GM23338 (cell line): ENCODE data around the gene KCNJ6. TPM values are rescaled to one million over a fixed set of nuclear protein-coding genes. Genes with fewer than 3 reads are reported as not detected.

ENCODE experiments used
- ATAC-seq: fragments of 200-7000 bp; cut with Tn5 transposase; 3 replicates; pipeline ENCODE4 v1.9.1; 2020
- DNase-seq: peaks from one replicate; pipeline ENCODE4 v3.0.0-alpha.2; 2015; ENCODE audit warnings: low spot score
- H2AFZ ChIP-seq: fragments of 200-600 bp; sonication (generic); 2 replicates; pipeline ENCODE4 v1.8.0; 2016; ENCODE audit warnings: antibody characterized with exemption, mild to moderate bottlenecking, moderate library complexity
- H3F3A ChIP-seq: fragments of 200-600 bp; sonication (generic); replicated peaks from 2 replicates; pipeline ENCODE4 v1.8.0; 2017; ENCODE audit warnings: antibody characterized with exemption, mixed run types, low read depth
- H3K27ac ChIP-seq: fragments of 200-600 bp; sonication (generic); 2 replicates; pipeline ENCODE4 v1.6.1; 2016; ENCODE audit warnings: low read depth
- H3K27me3 ChIP-seq: fragments of 200-600 bp; sonication (generic); 2 replicates; pipeline ENCODE4 v1.8.0; 2016; ENCODE audit warnings: mild to moderate bottlenecking, mixed run types, moderate library complexity; ENCODE audit not compliant: insufficient read depth
- H3K36me3 ChIP-seq: fragments of 200-600 bp; sonication (generic); 2 replicates; pipeline ENCODE4 v1.8.0; 2016; ENCODE audit warnings: mild to moderate bottlenecking; ENCODE audit not compliant: insufficient read depth
- H3K4me1 ChIP-seq: fragments of 200-600 bp; sonication (generic); 2 replicates; pipeline ENCODE4 v1.8.0; 2016; ENCODE audit warnings: mild to moderate bottlenecking, moderate library complexity; ENCODE audit not compliant: insufficient read depth
- H3K4me2 ChIP-seq: fragments of 200-600 bp; sonication (generic); 2 replicates; pipeline ENCODE4 v1.7.1; 2017; ENCODE audit warnings: mixed run types
- H3K4me3 ChIP-seq: fragments of 200-600 bp; sonication (generic); 2 replicates; pipeline ENCODE4 v1.6.1; 2016; ENCODE audit warnings: mixed run types
- H3K79me2 ChIP-seq: fragments of 200-600 bp; sonication (generic); replicated peaks from 2 replicates; pipeline ENCODE4 v1.8.0; 2017; ENCODE audit warnings: mild to moderate bottlenecking; ENCODE audit not compliant: insufficient read depth
- H3K9me2 ChIP-seq: fragments of 200-600 bp; sonication (generic); 2 replicates; pipeline ENCODE4 v1.8.0; 2017; ENCODE audit not compliant: insufficient read depth
- H4K20me1 ChIP-seq: fragments of 200-600 bp; sonication (generic); replicated peaks from 2 replicates; pipeline ENCODE4 v1.8.0; 2017; ENCODE audit warnings: mild to moderate bottlenecking; ENCODE audit not compliant: insufficient read depth
- H3K27ac Mint-ChIP-seq: 2 replicates; pipeline ENCODE4 v1.8.0; 2020; ENCODE audit warnings: inconsistent platforms, mild to moderate bottlenecking, moderate library complexity, mixed read lengths
- H3K27me3 Mint-ChIP-seq: 3 replicates; pipeline ENCODE4 v1.8.0; 2022; ENCODE audit warnings: low read depth, mild to moderate bottlenecking, moderate library complexity, mixed read lengths, inconsistent platforms; ENCODE audit not compliant: insufficient read depth, poor library complexity
- H3K36me3 Mint-ChIP-seq: 3 replicates; pipeline ENCODE4 v1.8.0; 2021; ENCODE audit warnings: low read depth, mild to moderate bottlenecking, inconsistent platforms, moderate library complexity, mixed read lengths
- H3K4me1 Mint-ChIP-seq: 3 replicates; pipeline ENCODE4 v1.8.0; 2020; ENCODE audit warnings: mild to moderate bottlenecking, inconsistent platforms, mixed read lengths
- H3K4me3 Mint-ChIP-seq: 3 replicates; pipeline ENCODE4 v1.8.0; 2021; ENCODE audit warnings: moderate library complexity, mild to moderate bottlenecking, inconsistent platforms, mixed read lengths
- H3K9me3 Mint-ChIP-seq: 3 replicates; pipeline ENCODE4 v1.8.0; 2020; ENCODE audit warnings: moderate library complexity, mild to moderate bottlenecking, inconsistent platforms, mixed read lengths
- CREB1 ChIP-seq: fragments of 250-450 bp; sonication (Bioruptor Pico); IDR thresholded peaks from 2 replicates; pipeline ENCODE4 v1.5.0; 2020; ENCODE audit warnings: low read depth, mild to moderate bottlenecking, moderate library complexity
- CTCF ChIP-seq, 2 experiments: fragments of 200-600 bp in 1 of 2; sonication (generic) in 1 of 2; conservative IDR thresholded peaks; 2 replicates each; pipeline versions ENCODE4 v1.5.1 to v1.6.1; 2016 to 2017; ENCODE audit warnings: antibody characterized with exemption in 2 of 2, low read depth in 2 of 2, mild to moderate bottlenecking in 2 of 2, moderate library complexity in 1 of 2
- ETS1 ChIP-seq: IDR thresholded peaks from 2 replicates; pipeline ENCODE4 v1.6.1; 2016; ENCODE audit warnings: antibody characterized with exemption
- EZH2 ChIP-seq: fragments of 200-600 bp; sonication (generic); IDR thresholded peaks from one replicate; pipeline ENCODE4 v1.8.0; 2017; ENCODE audit warnings: antibody characterized with exemption, mild to moderate bottlenecking, low read depth; ENCODE audit not compliant: unreplicated experiment
- EZH2phosphoT487 ChIP-seq: fragments of 200-600 bp; sonication (generic); IDR thresholded peaks from one replicate; pipeline ENCODE4 v1.8.1; 2018; ENCODE audit warnings: antibody characterized with exemption; ENCODE audit not compliant: unreplicated experiment
- JUNB ChIP-seq: IDR thresholded peaks from one replicate; pipeline ENCODE4 v1.6.1; 2016; ENCODE audit warnings: antibody characterized with exemption; ENCODE audit not compliant: unreplicated experiment
- NANOG ChIP-seq: IDR thresholded peaks from 2 replicates; pipeline ENCODE4 v1.6.1; 2016; ENCODE audit warnings: antibody characterized with exemption, borderline replicate concordance
- POLR2AphosphoS5 ChIP-seq: IDR thresholded peaks from 2 replicates; pipeline ENCODE4 v1.6.1; 2016; ENCODE audit warnings: antibody characterized with exemption, low read depth
- REST ChIP-seq: IDR thresholded peaks from one replicate; pipeline ENCODE4 v1.6.1; 2018; ENCODE audit warnings: antibody characterized with exemption; ENCODE audit not compliant: unreplicated experiment
- STAT1 ChIP-seq: IDR thresholded peaks from one replicate; pipeline ENCODE4 v1.6.1; 2016; ENCODE audit warnings: antibody characterized with exemption; ENCODE audit not compliant: unreplicated experiment
- ZNF114 ChIP-seq: fragments of 250-450 bp; sonication (Bioruptor Pico); IDR thresholded peaks from 2 replicates; pipeline ENCODE4 v1.5.0; 2020; ENCODE audit warnings: mild to moderate bottlenecking, moderate library complexity
- ZNF331 ChIP-seq: fragments of 250-450 bp; sonication (Bioruptor Pico); IDR thresholded peaks from 2 replicates; pipeline ENCODE4 v1.5.0; 2020; ENCODE audit warnings: low read depth, mild to moderate bottlenecking, moderate library complexity
- ZNF462 ChIP-seq: fragments of 250-450 bp; sonication (Bioruptor Pico); IDR thresholded peaks from 2 replicates; pipeline ENCODE4 v1.5.0; 2020; ENCODE audit warnings: mild to moderate bottlenecking, moderate library complexity
- polyA plus RNA-seq: library from polyadenylated mRNA; unstranded; fragments of >200 nt; fragmentation: Nextera tagmentation; extraction: Ambion mirVana; gene quantifications from 2 replicates; pipeline ENCODE4 v1.2.1, GENCODE V29; 2016
- total RNA-seq: library from RNA; depleted of rRNA; stranded (reverse); fragments of >200 nt; shearing (Covaris generic); gene quantifications from 2 replicates; pipeline ENCODE4 v1.2.3, GENCODE V29; 2014

KCNJ6 gene
- total and polyA plus RNA-seq, 2 experiments from 2014 or later = 0.48 to 0.52 TPM

GRCh38 chr21:37842163-37842919 lies 73.9 kb downstream of the KCNJ6 start (continued):
- TF ChIP-seq ZNF462 (CRISPR knock-in tag) = no peak

GRCh38 chr21:37837381-37837780 lies 78.9 kb downstream of the KCNJ6 start:
- Histone ChIP-seq H3K4me3 (no peak overlapping the region), H3K4me2 (no peak overlapping the region), H3K27ac (no peak overlapping the region), H3K27me3 (no peaks in the 10 kb centered on the region), H3K4me1 (peaks cover 6% of the 10 kb centered on the region; the same call in 1 of the 2 replicates), H3K79me2 (no peaks in the 10 kb centered on the region), H2AFZ (no peak overlapping the region), H3F3A (no peaks in the 10 kb centered on the region), H4K20me1 (no peaks in the 10 kb centered on the region), H3K36me3 (no peaks in the 10 kb centered on the region), H3K9me2 (peaks cover 19% of the 10 kb centered on the region)
- Mint-ChIP-seq H3K27ac (no peak overlapping the region), H3K4me1 (peaks cover 9% of the 10 kb centered on the region), H3K36me3 (no peaks in the 10 kb centered on the region), H3K9me3 (no peaks in the 10 kb centered on the region; the same call in 2 of the 3 replicates), H3K4me3 (no peak overlapping the region), H3K27me3 (no peaks in the 10 kb centered on the region)
- no peak for DNase-seq
- ATAC-seq = no peak
- TF ChIP-seq JUNB (no peak), ZNF331 (CRISPR knock-in tag) (no peak), EZH2 (no peak), STAT1 (no peak), CTCF (conservative IDR thresholded peaks at IDR 0.05; ENCODE audit: low read depth in 2 of 2) (no peak), EZH2phosphoT487 (no peak), ZNF114 (CRISPR knock-in tag) (no peak), ETS1 (no peak), POLR2AphosphoS5 (no peak), CREB1 (CRISPR knock-in tag) (no peak), REST (no peak), NANOG (no peak)
